Measurements from ENCODE around the gene IL1RAPL1.

GRCh38 chrX:29870608-29871007, 1283.4 kb downstream of the IL1RAPL1 start:
- TF ChIP-seq CTCF (IDR thresholded peaks at IDR 0.05) (no peak), POLR2A (IDR thresholded peaks at IDR 0.05) (no peak)

Data from thyroid gland (tissue), 4 donors.